Type B pancreatic cell (in vitro differentiated cells): ENCODE results near the gene ADIPOR2. TPM values are rescaled to one million over a fixed set of nuclear protein-coding genes. Genes with fewer than 3 reads are reported as not detected.

Source experiments
- DNase-seq: peaks from one replicate; pipeline ENCODE4 v3.0.0; 2021; ENCODE audit warnings: mixed read lengths; ENCODE audit not compliant: unreplicated experiment; ENCODE audit errors: extremely low spot score
- H3K27ac Mint-ChIP-seq: 2 replicates; pipeline ENCODE4 v1.8.0; 2021; ENCODE audit warnings: mild to moderate bottlenecking, mixed read lengths
- H3K27me3 Mint-ChIP-seq: 2 replicates; pipeline ENCODE4 v1.8.0; 2021; ENCODE audit warnings: mixed read lengths
- H3K36me3 Mint-ChIP-seq: 2 replicates; pipeline ENCODE4 v1.8.0; 2021; ENCODE audit warnings: mixed read lengths
- H3K4me1 Mint-ChIP-seq: one replicate; pipeline ENCODE4 v1.8.0; 2021; ENCODE audit warnings: mixed read lengths; ENCODE audit not compliant: unreplicated experiment
- H3K4me3 Mint-ChIP-seq: 2 replicates; pipeline ENCODE4 v1.8.0; 2021; ENCODE audit warnings: mild to moderate bottlenecking, mixed read lengths
- H3K9me3 Mint-ChIP-seq: 2 replicates; pipeline ENCODE4 v1.8.0; 2021; ENCODE audit warnings: mixed read lengths
- total RNA-seq: library from RNA; stranded (reverse); gene quantifications from 2 replicates; pipeline ENCODE4 v1.2.1, GENCODE V29; 2021; ENCODE audit warnings: low replicate concordance
- TF ChIP-seq, protein P1 (sequence below): fragments of 200-600 bp; sonication (generic); conservative IDR thresholded peaks from 2 replicates; pipeline ENCODE4 v1.5.0; 2021; ENCODE audit warnings: antibody characterized with exemption, mild to moderate bottlenecking

The ADIPOR2 gene
- total RNA-seq, 1 donor from 2014 or later, result 49.2 TPM

- Mint-ChIP-seq H3K27ac (no peak overlapping the region), H3K4me1 (peaks cover 18% of the 10 kb centered on the region), H3K36me3 (peaks cover 46% of the 10 kb centered on the region), H3K27me3 (peaks cover 3% of the 10 kb centered on the region), H3K4me3 (no peak overlapping the region), H3K9me3 (peaks cover 12% of the 10 kb centered on the region)
- TF ChIP-seq, protein P1, sequence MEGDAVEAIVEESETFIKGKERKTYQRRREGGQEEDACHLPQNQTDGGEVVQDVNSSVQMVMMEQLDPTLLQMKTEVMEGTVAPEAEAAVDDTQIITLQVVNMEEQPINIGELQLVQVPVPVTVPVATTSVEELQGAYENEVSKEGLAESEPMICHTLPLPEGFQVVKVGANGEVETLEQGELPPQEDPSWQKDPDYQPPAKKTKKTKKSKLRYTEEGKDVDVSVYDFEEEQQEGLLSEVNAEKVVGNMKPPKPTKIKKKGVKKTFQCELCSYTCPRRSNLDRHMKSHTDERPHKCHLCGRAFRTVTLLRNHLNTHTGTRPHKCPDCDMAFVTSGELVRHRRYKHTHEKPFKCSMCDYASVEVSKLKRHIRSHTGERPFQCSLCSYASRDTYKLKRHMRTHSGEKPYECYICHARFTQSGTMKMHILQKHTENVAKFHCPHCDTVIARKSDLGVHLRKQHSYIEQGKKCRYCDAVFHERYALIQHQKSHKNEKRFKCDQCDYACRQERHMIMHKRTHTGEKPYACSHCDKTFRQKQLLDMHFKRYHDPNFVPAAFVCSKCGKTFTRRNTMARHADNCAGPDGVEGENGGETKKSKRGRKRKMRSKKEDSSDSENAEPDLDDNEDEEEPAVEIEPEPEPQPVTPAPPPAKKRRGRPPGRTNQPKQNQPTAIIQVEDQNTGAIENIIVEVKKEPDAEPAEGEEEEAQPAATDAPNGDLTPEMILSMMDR, result no peak
- no peak for DNase-seq
These were observed 54.1 kb downstream of the ADIPOR2 start for GRCh38 chr12:1744932-1745331.

DNA sequence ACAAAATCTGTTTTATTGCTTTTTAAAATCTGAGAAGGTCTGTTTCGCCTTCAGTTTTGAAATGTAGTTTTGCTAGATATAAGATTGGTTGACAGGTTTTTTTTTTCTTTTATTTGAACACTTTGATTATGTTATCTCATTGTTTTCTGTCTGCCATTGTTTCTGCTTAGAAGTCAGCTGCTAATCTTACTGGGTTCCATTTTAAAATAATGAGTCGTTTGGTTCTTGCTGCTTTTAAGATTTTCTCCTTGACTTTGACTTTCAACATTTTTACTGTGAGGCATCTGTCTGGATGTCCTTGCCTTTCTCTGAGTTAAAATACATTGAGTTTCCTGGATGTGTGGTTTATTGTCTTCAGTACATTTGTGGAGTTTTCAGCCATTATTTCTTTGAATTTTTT lies 56.7 kb downstream of the ADIPOR2 start:
- no peak overlapping the region for H3K27ac Mint-ChIP-seq
- peaks cover 35% of the 10 kb centered on the region for H3K36me3 Mint-ChIP-seq
- TF ChIP-seq, protein P1, result no peak

DNA sequence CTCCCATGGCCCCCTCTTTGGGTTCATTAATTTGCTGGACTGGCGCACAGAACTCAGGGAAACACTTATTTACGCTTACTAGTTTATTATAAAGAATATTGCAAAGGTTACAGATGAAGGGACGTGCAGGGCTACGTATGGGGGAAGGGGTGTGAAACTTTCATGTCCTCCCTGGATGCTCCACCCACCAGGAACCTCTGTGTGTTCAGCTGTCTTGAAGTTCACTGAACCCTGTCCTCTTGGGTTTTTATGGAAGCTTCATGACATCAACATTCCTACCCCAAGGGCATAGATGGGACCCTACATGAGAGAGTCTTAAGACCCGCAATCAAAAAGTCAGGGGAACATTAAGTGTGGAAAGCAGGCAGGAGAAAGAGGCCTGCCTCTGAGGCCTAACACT lies 58.1 kb downstream of the ADIPOR2 start:
- Mint-ChIP-seq H3K4me3 (no peak overlapping the region), H3K9me3 (peaks cover 12% of the 10 kb centered on the region), H3K4me1 (no peaks in the 10 kb centered on the region), H3K27me3 (no peaks in the 10 kb centered on the region), H3K36me3 (peaks cover 40% of the 10 kb centered on the region), H3K27ac (no peak overlapping the region)
- TF ChIP-seq, protein P1, result no peak
- no peak for DNase-seq

More for the DNA sequence above, 56.7 kb downstream of the ADIPOR2 start:
- H3K4me1 Mint-ChIP-seq, result no peaks in the 10 kb centered on the region
- H3K4me3 Mint-ChIP-seq, result no peak overlapping the region
- no peaks in the 10 kb centered on the region for H3K27me3 Mint-ChIP-seq
- DNase-seq, result no peak
- peaks cover 12% of the 10 kb centered on the region for H3K9me3 Mint-ChIP-seq

GRCh38 chr12:1750300-1750699 lies 59.4 kb downstream of the ADIPOR2 start:
- Mint-ChIP-seq H3K27ac (no peak overlapping the region), H3K27me3 (no peaks in the 10 kb centered on the region), H3K36me3 (peaks cover 48% of the 10 kb centered on the region), H3K9me3 (peaks cover 12% of the 10 kb centered on the region), H3K4me3 (no peak overlapping the region), H3K4me1 (no peaks in the 10 kb centered on the region)
- DNase-seq, result no peak
- TF ChIP-seq, protein P1, result no peak

GRCh38 chr12:1758376-1758775 lies 67.5 kb downstream of the ADIPOR2 start:
- DNase-seq, result no peak
- H3K36me3 Mint-ChIP-seq, result peaks cover 46% of the 10 kb centered on the region
- no peaks in the 10 kb centered on the region for H3K9me3 Mint-ChIP-seq
- TF ChIP-seq, protein P1, result no peak
- no peak overlapping the region for H3K27ac Mint-ChIP-seq
- peaks cover 3% of the 10 kb centered on the region for H3K4me1 Mint-ChIP-seq
- no peak overlapping the region for H3K4me3 Mint-ChIP-seq
- no peaks in the 10 kb centered on the region for H3K27me3 Mint-ChIP-seq

DNA sequence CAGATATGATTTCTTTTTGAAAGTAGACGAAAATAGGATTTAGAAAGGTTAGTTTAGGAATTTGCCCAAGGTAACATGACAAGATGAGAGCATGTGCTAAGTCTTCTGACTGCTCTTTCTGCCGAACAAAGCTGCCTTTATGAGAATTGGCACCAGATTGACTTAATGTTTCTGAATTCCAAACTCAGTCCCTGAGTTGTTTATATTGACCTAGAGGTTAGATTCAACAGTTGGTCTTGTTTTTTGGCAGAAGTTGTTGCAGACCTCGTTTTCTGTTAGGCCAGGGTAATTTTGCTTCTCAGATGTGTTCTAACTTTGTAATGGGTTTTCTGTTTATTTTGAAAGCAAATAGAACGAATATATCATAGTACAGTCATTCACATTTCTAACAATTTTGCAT lies 68.0 kb downstream of the ADIPOR2 start:
- no peak for DNase-seq
- TF ChIP-seq, protein P1, result no peak
- H3K27me3 Mint-ChIP-seq, result no peaks in the 10 kb centered on the region
- H3K4me3 Mint-ChIP-seq, result no peak overlapping the region
- H3K4me1 Mint-ChIP-seq, result peaks cover 3% of the 10 kb centered on the region
- no peaks in the 10 kb centered on the region for H3K9me3 Mint-ChIP-seq
- peaks cover 46% of the 10 kb centered on the region for H3K36me3 Mint-ChIP-seq
- no peak overlapping the region for H3K27ac Mint-ChIP-seq
